Mucosa of rectum (tissue), 2 donors: ENCODE results near the gene AVEN.
"Not testable (repeated sequence)": the region's sequence is repeated elsewhere in the genome, so short reads cannot be mapped to it uniquely, and the experiment has no call there.

ENCODE experiments used
- H3K27ac ChIP-seq, 2 donors: one replicate each; pipeline ENCODE4 v1.7.0; 2013; ENCODE audit warnings: inconsistent platforms in 2 of 2, low read depth in 2 of 2, low read length in 2 of 2
- H3K27me3 ChIP-seq, 2 donors: one replicate each; pipeline ENCODE4 v1.7.0; 2013; ENCODE audit warnings: low read length in 2 of 2; ENCODE audit not compliant: control insufficient read depth in 2 of 2, insufficient read depth in 2 of 2
- H3K36me3 ChIP-seq, 2 donors: one replicate each; pipeline ENCODE4 v1.7.0; 2013; ENCODE audit warnings: low read length in 2 of 2; ENCODE audit not compliant: control insufficient read depth in 2 of 2, insufficient read depth in 2 of 2
- H3K4me1 ChIP-seq, 2 donors: one replicate each; pipeline ENCODE4 v1.7.0; 2013; ENCODE audit warnings: low read length in 2 of 2, mild to moderate bottlenecking in 1 of 2; ENCODE audit not compliant: control insufficient read depth in 2 of 2, insufficient read depth in 2 of 2
- H3K4me3 ChIP-seq, 2 donors: one replicate each; pipeline ENCODE4 v1.7.0; 2013; ENCODE audit warnings: low read length in 2 of 2
- H3K9ac ChIP-seq, 2 donors: one replicate each; pipeline ENCODE4 v1.7.0; 2013; ENCODE audit warnings: low read length in 2 of 2, low read depth in 1 of 2, mild to moderate bottlenecking in 1 of 2
- H3K9me3 ChIP-seq, 2 donors: one replicate each; pipeline ENCODE4 v1.7.0; 2013; ENCODE audit warnings: low read length in 2 of 2; ENCODE audit not compliant: control insufficient read depth in 2 of 2
- donor health status: healthy.
- donor health status: Normal muscosa, but diverticular disease.

AVEN gene

GRCh38 chr15:33825453-33825852 is 213.6 kb downstream of the AVEN start:
- Histone ChIP-seq H3K4me3 (no peak overlapping the region), H3K36me3 (no peaks in the 10 kb centered on the region), H3K4me1 (no peaks in the 10 kb centered on the region), H3K27me3 (no peaks in the 10 kb centered on the region), H3K9me3 (no peaks in the 10 kb centered on the region), H3K9ac (no peak overlapping the region), H3K27ac (no peak overlapping the region)

- Histone ChIP-seq H3K27me3 (no peaks in the 10 kb centered on the region), H3K9me3 (no peaks in the 10 kb centered on the region), H3K4me1 (no peaks in the 10 kb centered on the region), H3K9ac (no peak overlapping the region), H3K27ac (no peak overlapping the region), H3K36me3 (no peaks in the 10 kb centered on the region), H3K4me3 (no peak overlapping the region)
These were observed 215.9 kb downstream of the AVEN start for GRCh38 chr15:33823119-33823518.

GRCh38 chr15:33822479-33822878 is 216.5 kb downstream of the AVEN start:
- Histone ChIP-seq H3K27ac (no peak overlapping the region), H3K27me3 (no peaks in the 10 kb centered on the region), H3K4me3 (no peak overlapping the region), H3K9ac (no peak overlapping the region), H3K36me3 (no peaks in the 10 kb centered on the region), H3K4me1 (no peaks in the 10 kb centered on the region), H3K9me3 (no peaks in the 10 kb centered on the region)

- H3K4me1 ChIP-seq, H3K4me3 ChIP-seq, H3K36me3 ChIP-seq, H3K27ac ChIP-seq, H3K9ac ChIP-seq, H3K27me3 ChIP-seq, H3K9me3 ChIP-seq: not testable (repeated sequence)
These were observed 219.5 kb downstream of the AVEN start for GRCh38 chr15:33819499-33819898.
